ENCODE results near the gene COL6A3.

DNA sequence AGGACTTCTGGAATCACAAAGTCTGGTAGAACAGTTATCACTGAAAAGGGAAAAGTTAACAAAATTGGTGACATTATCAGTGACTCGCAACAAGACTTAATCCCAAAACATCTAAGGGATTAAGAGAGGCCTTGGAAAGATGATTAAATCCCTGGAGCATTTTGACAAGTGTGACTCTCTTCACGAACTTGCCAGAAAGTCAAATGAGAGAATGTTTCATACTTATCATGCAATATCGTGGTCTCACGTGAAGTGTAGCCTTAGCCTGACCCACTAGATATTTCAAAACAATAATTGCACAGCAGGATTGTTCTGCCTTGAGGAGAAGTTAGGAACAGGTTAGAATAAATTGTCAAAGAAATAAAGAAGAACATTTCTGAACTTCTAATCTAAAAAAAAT lies 104.5 kb downstream of the COL6A3 start:
- TF ChIP-seq POLR2A (IDR thresholded peaks at IDR 0.05) (no peak), CTCF (IDR thresholded peaks at IDR 0.05) (no peak)

All from right lobe of liver (tissue), 4 donors.